BE2C (cell line): ENCODE results near the gene MCC.

Experiments used
- DNase-seq: peaks from one replicate; pipeline ENCODE4 v3.0.0-alpha.2; 2020
- H3K27me3 ChIP-seq: fragments of 250-450 bp; sonication (Bioruptor Pico); 2 replicates; pipeline ENCODE4 v1.5.1; 2020; ENCODE audit warnings: mild to moderate bottlenecking
- H3K36me3 ChIP-seq: fragments of 250-450 bp; sonication (Bioruptor Pico); 2 replicates; pipeline ENCODE4 v1.5.1; 2020; ENCODE audit warnings: mild to moderate bottlenecking
- H3K4me1 ChIP-seq: fragments of 250-450 bp; sonication (Bioruptor Pico); 2 replicates; pipeline ENCODE4 v1.5.1; 2020
- H3K4me3 ChIP-seq: 2 replicates; pipeline ENCODE4 v1.5.1; 2011; ENCODE audit warnings: low read depth, low read length
- H3K9me3 ChIP-seq: fragments of 250-450 bp; sonication (Bioruptor Pico); 2 replicates; pipeline ENCODE4 v1.5.1; 2020
- CTCF ChIP-seq: IDR thresholded peaks from 2 replicates; pipeline ENCODE4 v1.5.1; 2012; ENCODE audit warnings: mild to moderate bottlenecking, low read depth, low read length

MCC gene

GRCh38 chr5:113299591-113299990, 188.7 kb downstream of the MCC start:
- Histone ChIP-seq H3K9me3 (no peaks in the 10 kb centered on the region), H3K27me3 (no peaks in the 10 kb centered on the region), H3K4me3 (no peak overlapping the region), H3K4me1 (peaks cover 11% of the 10 kb centered on the region), H3K36me3 (no peaks in the 10 kb centered on the region; the same call in 1 of the 2 replicates)
- DNase-seq, result no peak
- TF ChIP-seq CTCF, result no peak

- no peak for DNase-seq
Observed at GRCh38 chr5:113296676-113297075, 191.6 kb downstream of the MCC start.

GRCh38 chr5:113295111-113295539, 193.1 kb downstream of the MCC start:
- Histone ChIP-seq H3K36me3 (peaks cover 5% of the 10 kb centered on the region), H3K27me3 (no peaks in the 10 kb centered on the region), H3K4me1 (peaks cover 28% of the 10 kb centered on the region), H3K9me3 (no peaks in the 10 kb centered on the region), H3K4me3 (peak overlapping the region; percentile 88)
- TF ChIP-seq CTCF, result no peak; the same call in 1 of the 2 replicates
- no peak for DNase-seq

More at GRCh38 chr5:113296676-113297075, 191.6 kb downstream of the MCC start:
- H3K36me3 ChIP-seq, result no peaks in the 10 kb centered on the region; the same call in 1 of the 2 replicates
- TF ChIP-seq CTCF, result no peak
- peaks cover 17% of the 10 kb centered on the region for H3K4me1 ChIP-seq
- H3K27me3 ChIP-seq, result no peaks in the 10 kb centered on the region
- H3K4me3 ChIP-seq, result no peak overlapping the region
- no peaks in the 10 kb centered on the region for H3K9me3 ChIP-seq

- Histone ChIP-seq H3K27me3 (no peaks in the 10 kb centered on the region), H3K4me1 (peaks cover 33% of the 10 kb centered on the region), H3K4me3 (peak overlapping the region; percentile 88), H3K36me3 (peaks cover 8% of the 10 kb centered on the region), H3K9me3 (no peaks in the 10 kb centered on the region)
- TF ChIP-seq CTCF, result peak; percentile 19; the same call in 1 of the 2 replicates
- peak; percentile 96 for DNase-seq
Observed at GRCh38 chr5:113294311-113295110, 193.7 kb downstream of the MCC start.

- Histone ChIP-seq H3K4me3 (peak overlapping the region; percentile 88), H3K27me3 (no peaks in the 10 kb centered on the region), H3K36me3 (peaks cover 10% of the 10 kb centered on the region), H3K4me1 (peaks cover 34% of the 10 kb centered on the region), H3K9me3 (no peaks in the 10 kb centered on the region)
- no peak for DNase-seq
- no peak for TF ChIP-seq CTCF
Observed at GRCh38 chr5:113293975-113294310, 194.3 kb downstream of the MCC start.
